ENCODE results near the gene SSH3.

Gene SSH3

GRCh38 chr11:67309661-67310061 lies 6.3 kb downstream of the SSH3 start:
- no peak overlapping the region for H3K27ac ChIP-seq (ENCODE audit: low read depth, low read length)
- H3K36me3 ChIP-seq (ENCODE audit: control insufficient read depth, low read length) = peaks cover 26% of the 10 kb centered on the region
- H3K4me1 ChIP-seq (ENCODE audit: control insufficient read depth, low read length) = no peaks in the 10 kb centered on the region
- H3F3A ChIP-seq (ENCODE audit: control insufficient read depth, insufficient read depth) = no peaks in the 10 kb centered on the region; the same call in 1 of the 2 replicates
- H3K27me3 ChIP-seq (ENCODE audit: control insufficient read depth, low read length) = no peaks in the 10 kb centered on the region
- no peaks in the 10 kb centered on the region for H3K79me2 ChIP-seq (ENCODE audit: control insufficient read depth, low read length)
- H4K20me1 ChIP-seq (ENCODE audit: control insufficient read depth, insufficient read depth, low read depth, low read length) = no peaks in the 10 kb centered on the region
- no peak overlapping the region for H3K4me3 ChIP-seq (ENCODE audit: low read length)
- no peak overlapping the region for H3K4me2 ChIP-seq (ENCODE audit: low read length)
- no peaks in the 10 kb centered on the region for H3K9me3 ChIP-seq (ENCODE audit: control insufficient read depth, insufficient read depth, low read length)
- no peaks in the 10 kb centered on the region for H3K9me2 ChIP-seq (replicated peaks; ENCODE audit: control insufficient read depth, low read length)
- TF ChIP-seq CTCF (IDR thresholded peaks at IDR 0.05; ENCODE audit: low read depth, low read length, poor library complexity, severe bottlenecking) = no peak
- no peak for TF ChIP-seq EZH2phosphoT487 (IDR thresholded peaks at IDR 0.05; ENCODE audit: borderline replicate concordance, low read length)

- Histone ChIP-seq H4K20me1 (ENCODE audit: control insufficient read depth, insufficient read depth, low read depth, low read length) (no peaks in the 10 kb centered on the region), H3K36me3 (ENCODE audit: control insufficient read depth, low read length) (peaks cover 26% of the 10 kb centered on the region), H3F3A (ENCODE audit: control insufficient read depth, insufficient read depth) (peaks cover 5% of the 10 kb centered on the region), H3K9me3 (ENCODE audit: control insufficient read depth, insufficient read depth, low read length) (no peaks in the 10 kb centered on the region), H3K79me2 (ENCODE audit: control insufficient read depth, low read length) (no peaks in the 10 kb centered on the region), H3K4me3 (ENCODE audit: low read length) (no peak overlapping the region), H3K9me2 (replicated peaks; ENCODE audit: control insufficient read depth, low read length) (no peaks in the 10 kb centered on the region), H3K27ac (ENCODE audit: low read depth, low read length) (no peak overlapping the region), H3K4me2 (ENCODE audit: low read length) (no peak overlapping the region), H3K4me1 (ENCODE audit: control insufficient read depth, low read length) (no peaks in the 10 kb centered on the region), H3K27me3 (ENCODE audit: control insufficient read depth, low read length) (no peaks in the 10 kb centered on the region)
- TF ChIP-seq EZH2phosphoT487 (IDR thresholded peaks at IDR 0.05; ENCODE audit: borderline replicate concordance, low read length) (no peak), CTCF (IDR thresholded peaks at IDR 0.05; ENCODE audit: low read depth, low read length, poor library complexity, severe bottlenecking) (no peak)
Observed at GRCh38 chr11:67310246-67311050, 7.1 kb downstream of the SSH3 start.

- Histone ChIP-seq H3K36me3 (ENCODE audit: control insufficient read depth, low read length) (peaks cover 26% of the 10 kb centered on the region), H3K4me3 (ENCODE audit: low read length) (no peak overlapping the region), H3K9me2 (replicated peaks; ENCODE audit: control insufficient read depth, low read length) (no peaks in the 10 kb centered on the region), H3K9me3 (ENCODE audit: control insufficient read depth, insufficient read depth, low read length) (no peaks in the 10 kb centered on the region), H3F3A (ENCODE audit: control insufficient read depth, insufficient read depth) (peaks cover 5% of the 10 kb centered on the region), H3K27me3 (ENCODE audit: control insufficient read depth, low read length) (no peaks in the 10 kb centered on the region), H3K27ac (ENCODE audit: low read depth, low read length) (no peak overlapping the region), H3K79me2 (ENCODE audit: control insufficient read depth, low read length) (no peaks in the 10 kb centered on the region), H3K4me2 (ENCODE audit: low read length) (no peak overlapping the region), H4K20me1 (ENCODE audit: control insufficient read depth, insufficient read depth, low read depth, low read length) (no peaks in the 10 kb centered on the region), H3K4me1 (ENCODE audit: control insufficient read depth, low read length) (peaks cover under 1% of the 10 kb centered on the region; the same call in 1 of the 2 replicates)
- TF ChIP-seq EZH2phosphoT487 (IDR thresholded peaks at IDR 0.05; ENCODE audit: borderline replicate concordance, low read length) = no peak
- no peak for TF ChIP-seq CTCF (IDR thresholded peaks at IDR 0.05; ENCODE audit: low read depth, low read length, poor library complexity, severe bottlenecking)
Observed at GRCh38 chr11:67311051-67311555, 7.8 kb downstream of the SSH3 start.

All from DOHH2 (cell line).